Measurements from ENCODE around the gene PTX4.

The PTX4 gene

DNA sequence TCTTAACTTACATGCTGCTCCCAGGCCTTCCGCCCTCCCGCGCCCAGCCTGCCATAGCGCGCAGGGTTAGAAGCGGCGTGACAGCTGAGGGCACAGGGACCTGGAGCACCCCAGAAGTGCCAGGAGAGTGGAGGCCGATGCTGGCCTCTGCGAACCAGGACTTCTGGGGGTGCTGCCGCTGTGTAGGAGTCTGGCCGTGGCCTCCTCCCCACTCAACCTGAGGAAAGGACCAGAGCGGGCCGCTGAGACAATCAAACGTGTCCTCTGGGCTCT is 42.8 kb upstream of the PTX4 start:
- H3K27ac ChIP-seq (ENCODE audit: low read depth, low read length, severe bottlenecking) = peak overlapping the region; percentile 64
- no peak overlapping the region for H3K4me3 ChIP-seq (ENCODE audit: extremely low read depth, insufficient read depth, low read length, poor library complexity, severe bottlenecking)
- WGBS, 2 experiments (ENCODE audit: insufficient coverage in 2 of 2) = 97 to 98% methylated on average over 10 to 13 of the region's 14 CpGs
- H3K36me3 ChIP-seq (ENCODE audit: control insufficient read depth, insufficient read depth, low read length) = peaks cover 5% of the 10 kb centered on the region
- no peaks in the 10 kb centered on the region for H3K9me3 ChIP-seq (ENCODE audit: control insufficient read depth, low read length)
- peaks cover 38% of the 10 kb centered on the region for H3K4me1 ChIP-seq (ENCODE audit: control insufficient read depth, insufficient read depth, low read length, poor library complexity, severe bottlenecking)

DNA sequence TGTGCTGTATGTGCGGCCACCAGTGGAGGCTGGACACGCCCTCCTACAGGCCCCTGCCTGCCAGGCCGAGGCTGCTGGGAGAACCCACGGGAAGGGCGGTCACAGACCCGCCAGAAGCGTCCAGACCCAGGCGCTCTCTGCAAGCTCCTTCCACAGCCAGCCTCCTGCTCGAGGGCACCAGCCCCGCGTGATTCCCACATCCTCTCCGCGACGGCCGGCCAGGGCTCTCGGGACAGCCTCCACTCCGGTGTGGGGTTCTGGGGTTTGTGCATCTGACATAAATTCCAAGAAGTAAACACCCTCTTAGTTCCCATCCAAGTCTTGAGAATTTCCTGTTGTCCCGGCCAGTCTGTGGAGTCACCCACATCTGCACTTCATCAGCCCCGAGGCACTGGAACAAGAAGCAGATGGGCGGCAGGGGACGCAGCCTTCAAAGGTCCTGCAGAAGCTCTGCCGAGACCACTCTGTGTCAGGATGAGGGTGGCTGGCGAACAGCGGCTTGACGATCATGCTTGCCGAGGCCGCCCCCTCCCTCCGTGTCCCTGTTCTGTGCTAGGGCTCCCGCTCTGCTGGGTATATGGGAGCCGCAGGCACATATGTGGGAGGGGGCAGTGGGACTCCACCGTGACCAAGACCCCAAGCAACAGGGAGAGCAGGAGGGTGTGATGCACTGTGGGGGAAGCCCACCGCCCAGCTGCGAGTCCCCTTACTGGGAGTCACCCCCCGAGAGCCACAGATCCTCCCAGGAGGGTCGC is 42.3 kb upstream of the PTX4 start:
- Histone ChIP-seq H3K9me3 (ENCODE audit: control insufficient read depth, low read length) (no peaks in the 10 kb centered on the region), H3K4me1 (ENCODE audit: control insufficient read depth, insufficient read depth, low read length, poor library complexity, severe bottlenecking) (peaks cover 36% of the 10 kb centered on the region), H3K36me3 (ENCODE audit: control insufficient read depth, insufficient read depth, low read length) (peaks cover 2% of the 10 kb centered on the region), H3K4me3 (ENCODE audit: extremely low read depth, insufficient read depth, low read length, poor library complexity, severe bottlenecking) (no peak overlapping the region), H3K27ac (ENCODE audit: low read depth, low read length, severe bottlenecking) (peak overlapping the region; percentile 64)
- 95% methylated on average over 30 to 35 of the region's 35 CpGs for WGBS, 2 experiments (ENCODE audit: insufficient coverage in 2 of 2)

DNA sequence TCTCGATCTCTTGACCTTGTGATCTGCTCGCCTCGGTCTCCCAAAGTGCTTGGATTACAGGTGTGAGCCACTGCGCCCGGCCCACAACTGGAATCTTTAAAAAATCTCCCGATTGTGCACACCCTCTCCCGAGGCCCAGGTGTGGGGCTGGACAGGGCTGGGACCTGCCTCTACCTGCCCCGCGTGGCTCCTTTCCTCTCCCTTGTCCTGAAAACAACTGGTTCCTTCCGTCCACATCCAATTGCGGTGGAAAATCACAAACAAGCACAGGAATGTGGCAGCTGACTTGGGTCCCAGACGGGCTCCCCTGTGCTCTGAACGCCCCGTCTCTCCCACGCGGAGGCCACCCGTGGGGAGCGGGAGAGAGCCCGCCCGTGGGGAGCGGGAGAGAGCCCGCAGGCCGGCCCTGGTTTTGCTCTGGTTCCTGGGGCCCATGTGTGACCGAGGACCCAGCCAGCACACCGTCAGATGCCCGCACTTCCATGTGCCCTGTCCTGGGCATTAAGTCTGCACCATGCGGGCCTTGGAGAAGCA is 41.7 kb upstream of the PTX4 start:
- Histone ChIP-seq H3K9me3 (ENCODE audit: control insufficient read depth, low read length) (no peaks in the 10 kb centered on the region), H3K27ac (ENCODE audit: low read depth, low read length, severe bottlenecking) (peak overlapping the region; percentile 64), H3K36me3 (ENCODE audit: control insufficient read depth, insufficient read depth, low read length) (no peaks in the 10 kb centered on the region), H3K4me3 (ENCODE audit: extremely low read depth, insufficient read depth, low read length, poor library complexity, severe bottlenecking) (no peak overlapping the region), H3K4me1 (ENCODE audit: control insufficient read depth, insufficient read depth, low read length, poor library complexity, severe bottlenecking) (peaks cover 32% of the 10 kb centered on the region)
- WGBS, 2 experiments (ENCODE audit: insufficient coverage in 2 of 2) = 96 to 97% methylated on average over 14 to 27 of the region's 27 CpGs

DNA sequence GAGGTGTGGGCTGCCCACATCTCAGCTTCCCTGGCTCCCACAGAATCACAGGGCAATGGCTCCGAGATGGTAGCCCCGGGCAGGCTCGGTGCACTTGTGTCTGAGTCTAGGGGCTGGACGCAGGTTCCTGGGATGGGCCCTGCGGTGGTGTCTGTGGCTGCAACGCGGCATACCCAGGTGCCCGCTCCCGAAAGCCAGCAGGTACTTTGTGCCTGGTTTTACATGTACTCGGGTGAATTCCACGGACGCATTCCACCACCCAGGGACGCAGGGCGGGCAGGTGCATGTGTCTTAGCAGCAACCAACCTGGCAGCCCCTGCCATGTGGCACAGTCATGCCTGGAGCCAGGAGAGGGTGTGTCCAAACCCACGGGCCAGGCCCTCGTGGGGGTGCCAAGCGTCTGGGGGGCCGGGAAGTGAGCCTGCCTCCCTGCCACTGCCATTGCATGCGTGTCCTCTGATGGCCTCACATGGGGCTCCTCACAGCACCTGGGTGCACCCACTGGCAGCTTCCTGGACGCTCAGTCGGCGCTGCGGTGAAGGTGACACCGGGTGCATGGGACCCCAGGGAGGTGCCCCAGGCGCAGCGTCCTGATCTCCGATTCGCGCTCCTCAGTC is 40.3 kb upstream of the PTX4 start:
- WGBS, 2 experiments (ENCODE audit: insufficient coverage in 2 of 2) = 95 to 96% methylated on average over 23 to 29 of the region's 29 CpGs
- Histone ChIP-seq H3K4me1 (ENCODE audit: control insufficient read depth, insufficient read depth, low read length, poor library complexity, severe bottlenecking) (peaks cover 29% of the 10 kb centered on the region), H3K27ac (ENCODE audit: low read depth, low read length, severe bottlenecking) (no peak overlapping the region), H3K9me3 (ENCODE audit: control insufficient read depth, low read length) (no peaks in the 10 kb centered on the region), H3K36me3 (ENCODE audit: control insufficient read depth, insufficient read depth, low read length) (no peaks in the 10 kb centered on the region), H3K4me3 (ENCODE audit: extremely low read depth, insufficient read depth, low read length, poor library complexity, severe bottlenecking) (no peak overlapping the region)

DNA sequence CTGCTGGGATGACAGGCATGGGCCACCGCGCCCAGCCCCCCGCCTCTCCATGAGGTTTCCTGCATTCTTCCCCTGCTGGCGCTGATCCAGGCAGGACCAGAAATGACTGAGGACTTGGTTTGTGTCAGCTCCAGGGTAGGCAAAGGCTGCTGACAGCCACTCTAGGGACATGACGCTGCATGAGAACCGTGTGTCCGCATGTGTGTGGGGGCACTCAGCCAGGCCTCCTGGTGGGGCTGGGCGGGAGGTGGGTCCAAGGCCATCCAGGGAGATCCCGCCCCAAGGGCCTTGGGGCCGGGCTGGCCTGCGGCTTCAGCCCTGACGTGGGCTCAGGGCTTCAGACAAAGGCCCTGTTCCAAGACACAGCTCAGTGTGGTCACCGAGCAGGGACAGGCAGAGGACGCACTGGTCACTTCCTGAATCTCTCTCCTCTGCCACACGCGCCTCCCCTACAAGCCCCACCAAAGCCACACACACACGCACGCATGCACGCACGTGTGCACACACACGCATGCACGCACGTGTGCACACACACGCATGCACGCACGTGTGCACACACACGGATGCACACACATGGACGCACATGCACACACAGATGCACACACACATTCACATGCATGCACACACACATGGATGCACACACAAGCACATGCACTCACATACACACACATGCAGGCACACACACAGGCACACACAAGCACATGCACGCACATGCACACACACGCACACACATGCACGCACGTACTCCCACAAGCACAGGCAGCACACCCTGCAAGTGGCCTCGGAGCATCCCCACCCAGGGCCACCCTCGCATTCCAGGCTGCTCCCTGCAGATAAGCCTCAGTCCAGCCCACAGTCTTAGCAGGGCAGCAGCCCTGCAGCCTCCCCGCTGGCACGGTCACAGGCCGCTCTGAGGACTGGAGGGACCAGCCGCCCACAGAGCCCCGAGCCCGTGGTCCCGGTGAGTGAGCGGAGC is 39.4 kb upstream of the PTX4 start:
- 93% methylated on average over 40 to 42 of the region's 42 CpGs for WGBS, 2 experiments (ENCODE audit: insufficient coverage in 2 of 2)
- no peak overlapping the region for H3K4me3 ChIP-seq (ENCODE audit: extremely low read depth, insufficient read depth, low read length, poor library complexity, severe bottlenecking)
- no peak overlapping the region for H3K27ac ChIP-seq (ENCODE audit: low read depth, low read length, severe bottlenecking)

DNA sequence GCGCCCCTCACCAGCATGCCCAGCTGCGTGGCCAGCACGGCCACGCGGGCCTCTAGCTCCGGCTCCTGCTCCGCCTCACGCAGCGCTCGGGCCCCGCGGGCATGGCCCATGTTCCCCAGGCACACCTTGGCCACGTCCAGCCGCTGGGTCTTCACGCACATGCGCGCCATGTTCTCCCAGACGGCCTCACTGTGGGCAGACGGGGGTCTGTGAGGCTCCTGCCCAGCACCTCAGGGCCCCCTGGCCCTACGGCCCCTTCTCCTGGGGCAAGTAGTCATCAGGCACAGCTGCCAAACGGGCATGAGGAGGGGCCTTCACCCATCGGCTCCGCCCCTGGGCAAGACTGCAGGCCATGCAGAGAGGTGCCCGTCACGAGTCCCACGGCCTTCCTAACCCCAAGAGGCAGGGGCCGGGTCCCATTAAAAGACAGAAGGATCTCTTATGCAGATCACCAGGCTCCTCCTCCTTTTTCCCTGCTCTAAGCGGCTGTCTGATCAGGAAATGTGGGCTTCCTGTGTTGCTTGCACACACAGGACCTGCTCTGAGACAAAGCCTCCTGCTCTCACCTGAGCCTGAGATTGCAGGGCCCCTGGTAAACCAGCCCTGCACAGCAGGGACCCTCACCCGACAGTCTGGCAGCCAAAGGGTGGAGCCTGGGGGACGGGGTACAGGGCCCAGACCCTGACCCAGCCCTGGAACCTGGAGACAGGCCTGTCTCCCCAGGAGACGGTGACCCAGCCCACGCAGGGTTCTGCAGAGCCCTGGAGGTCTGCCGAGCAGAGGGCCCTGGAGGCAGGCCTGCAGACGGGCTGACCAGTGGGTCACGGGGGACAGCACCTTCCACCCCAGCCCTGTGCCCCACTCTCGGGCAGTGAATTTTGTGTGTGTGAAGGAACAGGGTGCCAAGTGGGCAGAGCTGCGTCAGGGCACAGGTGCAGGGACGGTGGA is 38.1 kb upstream of the PTX4 start:
- no peaks in the 10 kb centered on the region for H3K9me3 ChIP-seq (ENCODE audit: control insufficient read depth, low read length)
- WGBS, 2 experiments (ENCODE audit: insufficient coverage in 2 of 2) = 91% methylated on average over 35 to 38 of the region's 38 CpGs
- peaks cover 7% of the 10 kb centered on the region for H3K36me3 ChIP-seq (ENCODE audit: control insufficient read depth, insufficient read depth, low read length)
- H3K27ac ChIP-seq (ENCODE audit: low read depth, low read length, severe bottlenecking) = no peak overlapping the region
- H3K4me3 ChIP-seq (ENCODE audit: extremely low read depth, insufficient read depth, low read length, poor library complexity, severe bottlenecking) = no peak overlapping the region
- H3K4me1 ChIP-seq (ENCODE audit: control insufficient read depth, insufficient read depth, low read length, poor library complexity, severe bottlenecking) = peaks cover 13% of the 10 kb centered on the region

More for the DNA sequence above, 39.4 kb upstream of the PTX4 start:
- H3K36me3 ChIP-seq (ENCODE audit: control insufficient read depth, insufficient read depth, low read length) = peaks cover 6% of the 10 kb centered on the region
- no peaks in the 10 kb centered on the region for H3K9me3 ChIP-seq (ENCODE audit: control insufficient read depth, low read length)
- H3K4me1 ChIP-seq (ENCODE audit: control insufficient read depth, insufficient read depth, low read length, poor library complexity, severe bottlenecking) = peaks cover 22% of the 10 kb centered on the region

DNA sequence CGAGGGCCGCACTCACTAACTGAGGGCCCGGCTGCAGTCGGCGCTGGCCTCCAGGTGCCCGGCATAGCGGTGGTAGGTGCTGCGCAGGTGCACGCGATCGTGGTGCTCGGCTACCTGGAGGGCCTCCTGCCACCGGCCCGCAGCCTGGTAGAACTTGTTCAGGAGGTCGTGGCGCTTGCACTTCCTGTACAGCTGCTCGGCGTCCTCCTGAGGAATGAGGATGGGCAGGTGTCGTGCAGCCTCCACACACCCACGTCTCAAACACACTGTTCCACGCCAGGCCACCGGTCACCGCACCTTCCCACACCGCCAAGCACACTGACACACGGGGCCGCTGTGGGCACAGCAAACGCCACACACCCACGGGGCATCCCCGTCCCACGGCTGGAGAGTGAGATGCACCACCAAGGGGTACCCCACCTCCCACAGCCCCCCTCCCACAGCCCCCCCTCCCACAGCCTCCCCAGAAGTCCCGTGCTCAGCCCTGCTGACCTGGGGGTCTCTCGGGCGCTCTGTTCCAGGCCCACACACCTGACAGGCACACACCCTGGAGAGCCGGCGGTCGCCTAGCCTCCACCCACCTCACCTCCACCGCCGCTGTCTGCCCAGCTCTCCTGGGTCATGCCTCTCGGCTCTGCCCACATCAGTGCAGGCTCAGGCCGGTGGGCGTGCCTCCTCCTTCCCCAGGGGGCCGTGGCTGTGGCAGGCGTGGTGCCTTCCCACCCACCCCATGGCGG is 37.3 kb upstream of the PTX4 start:
- peaks cover 7% of the 10 kb centered on the region for H3K36me3 ChIP-seq (ENCODE audit: control insufficient read depth, insufficient read depth, low read length)
- no peak overlapping the region for H3K4me3 ChIP-seq (ENCODE audit: extremely low read depth, insufficient read depth, low read length, poor library complexity, severe bottlenecking)
- 94 to 98% methylated on average over 26 to 39 of the region's 44 CpGs for WGBS, 2 experiments (ENCODE audit: insufficient coverage in 2 of 2)
- H3K4me1 ChIP-seq (ENCODE audit: control insufficient read depth, insufficient read depth, low read length, poor library complexity, severe bottlenecking) = peaks cover 5% of the 10 kb centered on the region
- H3K27ac ChIP-seq (ENCODE audit: low read depth, low read length, severe bottlenecking) = no peak overlapping the region
- no peaks in the 10 kb centered on the region for H3K9me3 ChIP-seq (ENCODE audit: control insufficient read depth, low read length)

DNA sequence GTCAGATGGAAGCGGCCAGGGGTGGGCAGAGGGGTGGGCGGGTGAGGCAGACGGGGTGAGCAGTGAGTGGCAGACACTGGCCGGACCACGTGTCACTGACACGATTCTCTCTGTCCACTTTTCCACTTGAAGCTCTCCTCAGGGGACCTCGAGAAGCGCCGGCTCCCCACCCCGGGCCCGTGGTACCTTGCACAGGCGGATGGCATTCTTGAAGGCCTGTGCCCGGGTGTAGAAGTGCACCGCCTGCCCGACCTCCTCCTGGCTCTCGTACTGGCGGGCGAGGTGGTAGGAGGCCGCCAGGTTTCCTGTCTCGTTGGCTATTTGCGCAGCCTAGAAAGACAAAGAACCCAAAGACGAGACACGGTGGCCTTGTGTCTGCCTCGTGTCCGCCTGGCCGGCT is 35.6 kb upstream of the PTX4 start:
- no peaks in the 10 kb centered on the region for H3K9me3 ChIP-seq (ENCODE audit: control insufficient read depth, low read length)
- 92 to 93% methylated on average over 26 of the region's 26 CpGs for WGBS, 2 experiments (ENCODE audit: insufficient coverage in 2 of 2)
- no peak overlapping the region for H3K27ac ChIP-seq (ENCODE audit: low read depth, low read length, severe bottlenecking)

DNA sequence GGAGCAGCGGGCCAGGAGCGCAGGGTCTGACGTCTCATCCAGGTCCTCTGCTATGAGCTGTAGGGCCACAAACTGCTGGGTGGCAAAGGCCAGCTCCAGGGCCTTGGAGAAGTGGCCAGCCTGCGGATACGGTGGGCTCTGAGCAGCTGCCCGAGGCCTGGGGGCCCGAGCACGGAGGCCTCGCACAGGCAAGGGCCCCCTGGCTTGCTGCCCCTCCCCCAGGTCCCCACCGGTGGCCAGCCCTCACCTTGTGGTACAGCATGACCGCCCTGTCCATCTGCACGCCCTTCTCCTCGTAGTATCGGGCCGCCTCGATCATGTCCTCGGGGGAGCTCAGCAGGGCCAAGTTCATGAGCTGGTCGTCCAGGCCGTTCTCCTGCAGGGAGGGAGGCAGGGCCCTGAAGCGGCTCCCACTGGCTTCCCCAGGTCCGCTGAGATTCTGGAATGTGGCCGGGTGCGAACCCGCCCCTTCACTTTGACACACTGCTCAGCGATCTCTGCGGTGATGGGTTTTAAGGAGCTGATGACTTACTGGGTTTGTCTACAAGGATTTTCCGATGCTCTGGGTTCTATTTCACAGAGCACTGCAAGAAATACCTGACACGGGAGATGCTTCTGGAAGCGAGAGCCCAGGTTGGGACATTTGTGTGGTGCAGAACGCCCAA is 35.0 kb upstream of the PTX4 start:
- Histone ChIP-seq H3K36me3 (ENCODE audit: control insufficient read depth, insufficient read depth, low read length) (peaks cover 10% of the 10 kb centered on the region), H3K4me3 (ENCODE audit: extremely low read depth, insufficient read depth, low read length, poor library complexity, severe bottlenecking) (no peak overlapping the region), H3K9me3 (ENCODE audit: control insufficient read depth, low read length) (no peaks in the 10 kb centered on the region), H3K27ac (ENCODE audit: low read depth, low read length, severe bottlenecking) (no peak overlapping the region), H3K4me1 (ENCODE audit: control insufficient read depth, insufficient read depth, low read length, poor library complexity, severe bottlenecking) (no peaks in the 10 kb centered on the region)
- WGBS, 2 experiments (ENCODE audit: insufficient coverage in 2 of 2) = 92 to 94% methylated on average over 29 to 30 of the region's 30 CpGs

More for the DNA sequence above, 35.6 kb upstream of the PTX4 start:
- peaks cover 10% of the 10 kb centered on the region for H3K36me3 ChIP-seq (ENCODE audit: control insufficient read depth, insufficient read depth, low read length)
- no peak overlapping the region for H3K4me3 ChIP-seq (ENCODE audit: extremely low read depth, insufficient read depth, low read length, poor library complexity, severe bottlenecking)
- no peaks in the 10 kb centered on the region for H3K4me1 ChIP-seq (ENCODE audit: control insufficient read depth, insufficient read depth, low read length, poor library complexity, severe bottlenecking)

All from mesodermal cell (in vitro differentiated cells).